GM23248 (cell line): Measurements from ENCODE around the gene MX2.

Experiments
- EZH2 ChIP-seq: fragments of 200-600 bp; sonication (generic); IDR thresholded peaks from 2 replicates; pipeline ENCODE4 v1.6.1; 2018; ENCODE audit warnings: antibody characterized with exemption, mild to moderate bottlenecking; ENCODE audit not compliant: insufficient read depth, poor library complexity, severe bottlenecking
- EZH2phosphoT487 ChIP-seq: fragments of 200-600 bp; sonication (generic); IDR thresholded peaks from 2 replicates; pipeline ENCODE4 v1.6.1; 2018; ENCODE audit warnings: antibody characterized with exemption, moderate library complexity, mild to moderate bottlenecking, low read depth; ENCODE audit not compliant: insufficient read depth

DNA sequence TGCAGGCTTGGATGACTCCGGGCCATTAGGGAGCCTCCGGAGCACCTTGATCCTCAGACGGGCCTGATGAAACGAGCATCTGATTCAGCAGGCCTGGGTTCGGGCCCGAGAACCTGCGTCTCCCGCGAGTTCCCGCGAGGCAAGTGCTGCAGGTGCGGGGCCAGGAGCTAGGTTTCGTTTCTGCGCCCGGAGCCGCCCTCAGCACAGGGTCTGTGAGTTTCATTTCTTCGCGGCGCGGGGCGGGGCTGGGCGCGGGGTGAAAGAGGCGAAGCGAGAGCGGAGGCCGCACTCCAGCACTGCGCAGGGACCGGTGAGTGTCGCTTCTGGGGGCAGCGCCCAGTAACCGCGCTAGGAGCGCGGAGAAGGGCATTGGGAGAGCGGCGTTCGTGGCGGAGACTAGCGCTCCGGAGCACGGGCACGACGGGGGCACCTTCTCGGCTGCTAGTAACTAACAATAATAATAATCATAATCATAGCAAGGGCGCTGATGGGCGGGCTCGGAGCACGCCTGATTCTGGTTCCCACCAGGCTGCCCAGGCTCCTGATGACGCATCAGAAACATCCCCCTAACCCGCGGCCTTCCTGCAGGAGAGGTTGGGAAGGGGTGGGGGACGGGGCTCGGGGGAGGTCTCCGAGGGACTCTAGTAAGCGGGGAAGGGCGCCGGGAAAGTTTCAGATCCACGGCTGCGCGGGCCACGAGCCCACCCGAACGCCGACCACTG, 64.3 kb downstream of the MX2 start, which contains the start of gene MX1:
- TF ChIP-seq EZH2 (no peak), EZH2phosphoT487 (no peak)
